Stimulated activated CD8-positive, alpha-beta memory T cell treated with anti-CD3 and anti-CD28 coated beads, Interleukin-7, amount 100 ng/mL, for 48 hours (primary cell): ENCODE data around the gene RAB11A.

ENCODE experiments used
- DNase-seq, 2 donors: peaks; one replicate each; pipeline ENCODE4 v3.0.0-alpha.2; 2020; ENCODE audit warnings: low read depth in 1 of 2; ENCODE audit errors: extremely low read depth in 1 of 2

The RAB11A gene

GRCh38 chr15:65869126-65869953 lies at the start of gene RAB11A:
RAB11A (plus strand) TSS chr15:65869491; CDS start chr15:65869586, 95 bp downstream.
- peak; percentile 88 to 93 for DNase-seq

GRCh38 chr15:65819563-65819960 lies 49.7 kb upstream of the RAB11A start:
- DNase-seq: no peak

GRCh38 chr15:65821070-65821469 lies 48.2 kb upstream of the RAB11A start:
- DNase-seq: no peak

- DNase-seq: no peak
Observed at GRCh38 chr15:65822316-65822715, 47.0 kb upstream of the RAB11A start.

GRCh38 chr15:65824031-65824743 lies 45.1 kb upstream of the RAB11A start:
- no peak for DNase-seq

- no peak for DNase-seq
Observed at GRCh38 chr15:65824941-65825544, 44.2 kb upstream of the RAB11A start.

- DNase-seq: no peak
Observed at GRCh38 chr15:65827065-65827464, 42.2 kb upstream of the RAB11A start.

GRCh38 chr15:65828585-65828984 lies 40.7 kb upstream of the RAB11A start:
- DNase-seq: no peak

GRCh38 chr15:65829130-65829764 lies 40.0 kb upstream of the RAB11A start:
- DNase-seq: no peak

GRCh38 chr15:65832549-65833364 lies 36.5 kb upstream of the RAB11A start:
- peak; percentile 15 to 17 for DNase-seq

GRCh38 chr15:65833501-65834205 lies 35.6 kb upstream of the RAB11A start:
- DNase-seq: no peak

GRCh38 chr15:65834603-65835282 lies 34.5 kb upstream of the RAB11A start:
- DNase-seq: no peak

- DNase-seq: no peak
Observed at GRCh38 chr15:65835447-65835846, 33.8 kb upstream of the RAB11A start.

- DNase-seq: no peak
Observed at GRCh38 chr15:65836665-65837064, 32.6 kb upstream of the RAB11A start.

- no peak for DNase-seq
Observed at GRCh38 chr15:65837301-65838294, 31.7 kb upstream of the RAB11A start.

GRCh38 chr15:65839354-65839901 lies 29.9 kb upstream of the RAB11A start:
- no peak for DNase-seq

- DNase-seq: no peak
Observed at GRCh38 chr15:65839985-65840384, 29.3 kb upstream of the RAB11A start.
